ENCODE data around the gene HS3ST3B1.

The HS3ST3B1 gene

DNA sequence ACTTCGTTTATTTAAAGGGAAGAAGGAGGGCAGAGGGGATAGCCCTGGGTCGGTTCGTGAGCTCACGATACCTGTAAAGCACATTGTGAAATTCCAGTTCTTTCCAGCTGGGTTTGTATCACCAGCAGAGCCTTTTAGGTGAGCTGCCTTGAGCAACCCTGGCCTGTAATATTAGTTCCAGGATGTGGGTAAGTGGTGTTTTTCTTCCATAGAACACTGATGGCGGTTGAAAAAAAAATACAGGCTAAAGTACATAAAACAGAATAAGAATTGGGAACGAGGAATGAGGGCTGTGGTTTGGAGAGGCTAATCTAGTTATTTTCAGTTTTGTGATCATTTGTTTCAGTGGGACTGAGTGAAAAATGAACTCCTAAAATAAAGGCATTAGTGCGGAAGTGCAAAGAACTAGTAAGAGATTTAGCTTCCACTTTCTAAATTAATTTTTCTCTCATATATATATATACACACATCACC lies 20.6 kb downstream of the HS3ST3B1 start:
- DNase-seq (ENCODE audit: low read depth): no peak
- H3K4me3 ChIP-seq (ENCODE audit: low read length): no peak overlapping the region
- TF ChIP-seq, protein P1, sequence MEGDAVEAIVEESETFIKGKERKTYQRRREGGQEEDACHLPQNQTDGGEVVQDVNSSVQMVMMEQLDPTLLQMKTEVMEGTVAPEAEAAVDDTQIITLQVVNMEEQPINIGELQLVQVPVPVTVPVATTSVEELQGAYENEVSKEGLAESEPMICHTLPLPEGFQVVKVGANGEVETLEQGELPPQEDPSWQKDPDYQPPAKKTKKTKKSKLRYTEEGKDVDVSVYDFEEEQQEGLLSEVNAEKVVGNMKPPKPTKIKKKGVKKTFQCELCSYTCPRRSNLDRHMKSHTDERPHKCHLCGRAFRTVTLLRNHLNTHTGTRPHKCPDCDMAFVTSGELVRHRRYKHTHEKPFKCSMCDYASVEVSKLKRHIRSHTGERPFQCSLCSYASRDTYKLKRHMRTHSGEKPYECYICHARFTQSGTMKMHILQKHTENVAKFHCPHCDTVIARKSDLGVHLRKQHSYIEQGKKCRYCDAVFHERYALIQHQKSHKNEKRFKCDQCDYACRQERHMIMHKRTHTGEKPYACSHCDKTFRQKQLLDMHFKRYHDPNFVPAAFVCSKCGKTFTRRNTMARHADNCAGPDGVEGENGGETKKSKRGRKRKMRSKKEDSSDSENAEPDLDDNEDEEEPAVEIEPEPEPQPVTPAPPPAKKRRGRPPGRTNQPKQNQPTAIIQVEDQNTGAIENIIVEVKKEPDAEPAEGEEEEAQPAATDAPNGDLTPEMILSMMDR (conservative IDR thresholded peaks at IDR 0.05; ENCODE audit: low read length): no peak

- H3K4me3 ChIP-seq (ENCODE audit: low read length): no peak overlapping the region
- TF ChIP-seq, protein P1 (conservative IDR thresholded peaks at IDR 0.05; ENCODE audit: low read length): no peak
- no peak for DNase-seq (ENCODE audit: low read depth)
Measured at GRCh38 chr17:14321980-14322776, 21.3 kb downstream of the HS3ST3B1 start.

DNA sequence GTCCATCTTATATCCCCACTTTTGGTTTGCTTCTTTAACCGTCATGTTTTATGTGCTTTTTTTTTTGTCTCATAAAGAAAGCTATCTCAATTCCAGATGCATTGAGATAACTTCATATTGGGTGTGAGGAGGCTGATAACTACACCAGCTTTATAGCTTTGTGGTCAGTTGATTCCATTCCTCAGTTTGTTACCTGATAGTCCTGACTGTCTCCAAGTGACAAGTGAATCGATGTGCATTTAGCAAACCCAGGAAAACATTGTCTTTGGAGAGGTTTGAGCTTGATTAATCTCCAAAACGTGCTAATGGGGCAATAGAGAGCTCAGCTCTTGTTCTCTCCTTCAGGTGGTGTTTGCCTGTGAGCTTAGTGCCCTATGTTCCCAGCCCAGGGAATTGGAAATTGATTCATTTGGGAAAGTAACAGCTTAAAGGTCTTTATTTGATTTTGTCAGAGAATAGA lies 22.7 kb downstream of the HS3ST3B1 start:
- H3K4me3 ChIP-seq (ENCODE audit: low read length): no peak overlapping the region
- no peak for DNase-seq (ENCODE audit: low read depth)
- TF ChIP-seq, protein P1 (conservative IDR thresholded peaks at IDR 0.05; ENCODE audit: low read length): no peak

GRCh38 chr17:14325618-14326167 lies 24.8 kb downstream of the HS3ST3B1 start:
- DNase-seq (ENCODE audit: low read depth): no peak
- TF ChIP-seq, protein P1 (conservative IDR thresholded peaks at IDR 0.05; ENCODE audit: low read length): no peak
- H3K4me3 ChIP-seq (ENCODE audit: low read length): no peak overlapping the region

DNA sequence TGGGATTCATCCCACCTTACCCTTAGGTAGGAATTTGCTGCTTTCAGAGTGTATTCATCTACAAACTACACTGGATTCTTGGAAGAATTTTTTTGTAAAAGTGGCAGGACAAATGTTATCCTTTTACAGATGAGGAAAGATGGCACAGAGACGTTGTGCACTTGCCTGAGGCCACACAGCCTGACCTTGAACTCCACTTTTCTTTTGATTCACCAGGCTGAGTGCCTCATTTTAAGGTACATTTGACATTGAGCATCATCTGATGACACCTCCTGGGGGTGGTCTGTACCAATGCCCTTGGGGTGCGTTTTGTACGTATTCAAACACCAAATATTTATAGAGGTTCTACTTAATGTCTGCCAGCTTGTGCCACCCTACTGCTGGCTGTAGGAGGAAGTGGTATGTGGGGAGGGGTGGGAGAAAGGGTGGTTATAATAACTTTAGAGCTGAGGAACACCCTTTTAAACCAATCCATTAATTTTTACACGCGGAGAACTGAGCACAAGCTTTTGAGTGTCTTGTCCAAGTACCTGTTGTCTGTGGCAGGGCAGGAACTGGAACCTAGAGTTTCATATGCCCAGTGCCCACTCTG lies 29.1 kb downstream of the HS3ST3B1 start:
- H3K4me3 ChIP-seq (ENCODE audit: low read length): no peak overlapping the region
- DNase-seq (ENCODE audit: low read depth): no peak
- TF ChIP-seq, protein P1 (conservative IDR thresholded peaks at IDR 0.05; ENCODE audit: low read length): no peak

GRCh38 chr17:14330492-14330962 lies 29.6 kb downstream of the HS3ST3B1 start:
- H3K4me3 ChIP-seq (ENCODE audit: low read length): no peak overlapping the region
- TF ChIP-seq, protein P1 (conservative IDR thresholded peaks at IDR 0.05; ENCODE audit: low read length): no peak
- peak; percentile 97 for DNase-seq (ENCODE audit: low read depth)
